ENCODE results near the gene MAGI2. TPM values are rescaled to one million over a fixed set of nuclear protein-coding genes. Genes with fewer than 3 reads are reported as not detected.

Gene MAGI2
- total RNA-seq, 1 donor from 2014 or later = 0.40 TPM

- no peak for DNase-seq (ENCODE audit: low read depth in 2 of 2)
Measured at GRCh38 chr7:77975672-77976480, 1477.6 kb downstream of the MAGI2 start.

- no peak for DNase-seq (ENCODE audit: low read depth in 2 of 2)
Measured at GRCh38 chr7:77971726-77972125, 1481.7 kb downstream of the MAGI2 start.

DNA sequence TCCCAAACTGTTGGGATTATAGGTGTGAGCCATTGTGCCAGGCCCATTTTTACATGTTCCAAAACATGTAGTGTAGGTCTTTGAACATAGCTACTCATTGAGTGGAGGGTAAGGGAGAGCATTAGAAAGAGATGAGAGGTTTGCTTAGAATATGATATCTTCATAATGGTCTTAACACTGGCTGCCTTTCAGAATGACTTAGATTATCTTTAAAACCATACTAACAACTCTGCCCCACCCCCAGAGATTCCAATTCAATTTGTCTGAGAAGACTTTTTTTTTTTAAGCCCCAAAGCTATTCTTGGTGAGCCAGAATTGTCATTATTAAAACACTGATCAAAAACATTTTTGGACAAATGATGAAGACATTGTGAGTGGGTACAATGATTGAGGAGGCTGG lies 1486.0 kb downstream of the MAGI2 start:
- DNase-seq (ENCODE audit: low read depth in 2 of 2) = no peak

Measured in lung microvascular endothelial cell (primary cell).